Ishikawa (cell line): ENCODE measurements around the gene TMEM120B.

Source experiments
- CEBPB ChIP-seq: IDR thresholded peaks from 2 replicates; pipeline ENCODE4 v1.6.1; 2012
- CREB1 ChIP-seq: IDR thresholded peaks from 2 replicates; pipeline ENCODE4 v1.6.1; 2012; ENCODE audit warnings: low read depth
- EGR1 ChIP-seq: IDR thresholded peaks from 2 replicates; pipeline ENCODE4 v1.6.1; 2012
- EP300 ChIP-seq: IDR thresholded peaks from 2 replicates; pipeline ENCODE4 v1.6.1; 2012; ENCODE audit warnings: borderline replicate concordance
- FOXM1 ChIP-seq: IDR thresholded peaks from 2 replicates; pipeline ENCODE4 v1.6.1; 2012; ENCODE audit warnings: low read depth, borderline replicate concordance
- MAX ChIP-seq: IDR thresholded peaks from 2 replicates; pipeline ENCODE4 v1.6.1; 2012
- NFIC ChIP-seq: IDR thresholded peaks from 2 replicates; pipeline ENCODE4 v1.6.1; 2012
- RAD21 ChIP-seq: IDR thresholded peaks from 2 replicates; pipeline ENCODE4 v1.6.1; 2012; ENCODE audit warnings: low read depth
- REST ChIP-seq: IDR thresholded peaks from 2 replicates; pipeline ENCODE4 v1.6.1; 2012; ENCODE audit warnings: low read depth, mild to moderate bottlenecking
- TAF1 ChIP-seq: IDR thresholded peaks from 2 replicates; pipeline ENCODE4 v1.6.1; 2012; ENCODE audit warnings: low read depth, mild to moderate bottlenecking
- TCF12 ChIP-seq: IDR thresholded peaks from 2 replicates; pipeline ENCODE4 v1.6.1; 2012; ENCODE audit warnings: low read depth
- TEAD4 ChIP-seq: IDR thresholded peaks from 2 replicates; pipeline ENCODE4 v1.6.1; 2012
- USF1 ChIP-seq: IDR thresholded peaks from 2 replicates; pipeline ENCODE4 v1.6.1; 2012
- YY1 ChIP-seq: IDR thresholded peaks from 2 replicates; pipeline ENCODE4 v1.6.1; 2012; ENCODE audit warnings: low read depth
- ZBTB7A ChIP-seq: IDR thresholded peaks from 2 replicates; pipeline ENCODE4 v1.6.1; 2012; ENCODE audit warnings: low read depth

Gene TMEM120B

GRCh38 chr12:121748571-121749265 lies 36.2 kb downstream of the TMEM120B start:
- no peak for TF ChIP-seq USF1
- no peak for TF ChIP-seq EP300
- TF ChIP-seq EGR1, result no peak
- TF ChIP-seq REST, result no peak
- no peak for TF ChIP-seq ZBTB7A
- TF ChIP-seq TCF12, result no peak
- no peak for TF ChIP-seq NFIC
- TF ChIP-seq TAF1, result no peak
- no peak for TF ChIP-seq MAX
- TF ChIP-seq TEAD4, result no peak
- no peak for TF ChIP-seq CREB1

- TF ChIP-seq TCF12, result no peak
- TF ChIP-seq FOXM1, result no peak
- TF ChIP-seq YY1, result no peak
- no peak for TF ChIP-seq EGR1
- no peak for TF ChIP-seq NFIC
- no peak for TF ChIP-seq EP300
- TF ChIP-seq REST, result no peak
- TF ChIP-seq USF1, result no peak
- TF ChIP-seq MAX, result no peak
- TF ChIP-seq RAD21, result no peak
These were observed 36.7 kb downstream of the TMEM120B start for GRCh38 chr12:121749267-121749666.

GRCh38 chr12:121750507-121750955 lies 38.0 kb downstream of the TMEM120B start:
- TF ChIP-seq TEAD4 (no peak), ZBTB7A (no peak), EGR1 (no peak), FOXM1 (no peak), NFIC (no peak), TCF12 (no peak), REST (no peak), TAF1 (no peak), EP300 (no peak), MAX (no peak), USF1 (no peak)

- TF ChIP-seq RAD21, result no peak
- no peak for TF ChIP-seq TEAD4
- TF ChIP-seq CEBPB, result no peak
- TF ChIP-seq EGR1, result no peak
- no peak for TF ChIP-seq CREB1
- TF ChIP-seq TCF12, result no peak
- no peak for TF ChIP-seq ZBTB7A
- TF ChIP-seq TAF1, result no peak
- no peak for TF ChIP-seq REST
- TF ChIP-seq EP300, result no peak
- no peak for TF ChIP-seq YY1
These were observed 38.5 kb downstream of the TMEM120B start for GRCh38 chr12:121751034-121751433.
